Smooth muscle cell (in vitro differentiated cells): ENCODE results near the gene MAT1A. TPM values are rescaled to one million over a fixed set of nuclear protein-coding genes. Genes with fewer than 3 reads are reported as not detected.
"Not testable (repeated sequence)": the region's sequence is repeated elsewhere in the genome, so short reads cannot be mapped to it uniquely, and the experiment has no call there.

Experiments
- DNase-seq: peaks from one replicate; lab custom pipeline; 2025; ENCODE audit not compliant: unreplicated experiment; lab: John Stamatoyannopoulos, UW
- H2AFZ ChIP-seq: fragments of 200-600 bp; sonication (generic); 2 replicates; pipeline ENCODE4 v1.6.0; 2016; ENCODE audit warnings: antibody characterized with exemption, low read depth, mild to moderate bottlenecking
- H3F3A ChIP-seq: fragments of 200-600 bp; sonication (generic); 2 replicates; pipeline ENCODE4 v1.6.0; 2017; ENCODE audit warnings: antibody characterized with exemption, low read depth
- H3K27ac ChIP-seq: fragments of 200-600 bp; sonication (generic); 2 replicates; pipeline ENCODE4 v1.5.1; 2016; ENCODE audit warnings: low read depth, mild to moderate bottlenecking
- H3K27me3 ChIP-seq: fragments of 200-600 bp; sonication (generic); 2 replicates; pipeline ENCODE4 v1.6.1; 2016; ENCODE audit warnings: low read depth, mild to moderate bottlenecking
- H3K36me3 ChIP-seq: fragments of 200-600 bp; sonication (generic); 2 replicates; pipeline ENCODE4 v1.5.1; 2016; ENCODE audit warnings: low read depth
- H3K4me1 ChIP-seq: fragments of 200-600 bp; sonication (generic); 2 replicates; pipeline ENCODE4 v1.5.1; 2016; ENCODE audit warnings: low read depth
- H3K4me2 ChIP-seq: fragments of 200-600 bp; sonication (generic); 2 replicates; pipeline ENCODE4 v1.6.0; 2016; ENCODE audit warnings: mild to moderate bottlenecking
- H3K4me3 ChIP-seq: fragments of 200-600 bp; sonication (generic); 2 replicates; pipeline ENCODE4 v1.5.1; 2016; ENCODE audit warnings: mild to moderate bottlenecking
- H3K79me2 ChIP-seq: fragments of 200-600 bp; sonication (generic); 2 replicates; pipeline ENCODE4 v1.6.0; 2016; ENCODE audit warnings: low read depth, mild to moderate bottlenecking
- H3K9ac ChIP-seq: fragments of 200-600 bp; sonication (generic); 2 replicates; pipeline ENCODE4 v1.6.0; 2016; ENCODE audit warnings: low read depth
- H3K9me3 ChIP-seq: fragments of 200-600 bp; sonication (generic); replicated peaks from 2 replicates; pipeline ENCODE4 v1.5.1; 2016; ENCODE audit warnings: low read depth
- H4K20me1 ChIP-seq: fragments of 200-600 bp; sonication (generic); 2 replicates; pipeline ENCODE4 v1.6.0; 2016; ENCODE audit warnings: low read depth
- WGBS: methylation state at CpG from one replicate; pipeline ENCODE4 v1.1.7; 2016; ENCODE audit warnings: low lambda C conversion rate; 5-methylcytosine and 5-hydroxymethylcytosine counted together
- polyA plus RNA-seq: library from polyadenylated mRNA; unstranded; fragments of >200 nt; fragmentation: Nextera tagmentation; extraction: Ambion mirVana; gene quantifications from 2 replicates; pipeline ENCODE4 v1.2.1, GENCODE V29; 2016
- total RNA-seq: library from RNA; depleted of rRNA; stranded (reverse); fragments of >200 nt; gene quantifications from 2 replicates; pipeline ENCODE4 v1.2.3, GENCODE V29; 2014
- TF ChIP-seq, protein P1 (sequence below): fragments of 200-600 bp; sonication (generic); IDR thresholded peaks from 2 replicates; pipeline ENCODE4 v1.5.1; 2017; ENCODE audit warnings: borderline replicate concordance, mild to moderate bottlenecking, antibody characterized with exemption; ENCODE audit not compliant: insufficient read depth, poor library complexity, severe bottlenecking

The MAT1A gene
- total and polyA plus RNA-seq, 2 experiments from 2014 or later, result 0.09 TPM; not detected in 1

DNA sequence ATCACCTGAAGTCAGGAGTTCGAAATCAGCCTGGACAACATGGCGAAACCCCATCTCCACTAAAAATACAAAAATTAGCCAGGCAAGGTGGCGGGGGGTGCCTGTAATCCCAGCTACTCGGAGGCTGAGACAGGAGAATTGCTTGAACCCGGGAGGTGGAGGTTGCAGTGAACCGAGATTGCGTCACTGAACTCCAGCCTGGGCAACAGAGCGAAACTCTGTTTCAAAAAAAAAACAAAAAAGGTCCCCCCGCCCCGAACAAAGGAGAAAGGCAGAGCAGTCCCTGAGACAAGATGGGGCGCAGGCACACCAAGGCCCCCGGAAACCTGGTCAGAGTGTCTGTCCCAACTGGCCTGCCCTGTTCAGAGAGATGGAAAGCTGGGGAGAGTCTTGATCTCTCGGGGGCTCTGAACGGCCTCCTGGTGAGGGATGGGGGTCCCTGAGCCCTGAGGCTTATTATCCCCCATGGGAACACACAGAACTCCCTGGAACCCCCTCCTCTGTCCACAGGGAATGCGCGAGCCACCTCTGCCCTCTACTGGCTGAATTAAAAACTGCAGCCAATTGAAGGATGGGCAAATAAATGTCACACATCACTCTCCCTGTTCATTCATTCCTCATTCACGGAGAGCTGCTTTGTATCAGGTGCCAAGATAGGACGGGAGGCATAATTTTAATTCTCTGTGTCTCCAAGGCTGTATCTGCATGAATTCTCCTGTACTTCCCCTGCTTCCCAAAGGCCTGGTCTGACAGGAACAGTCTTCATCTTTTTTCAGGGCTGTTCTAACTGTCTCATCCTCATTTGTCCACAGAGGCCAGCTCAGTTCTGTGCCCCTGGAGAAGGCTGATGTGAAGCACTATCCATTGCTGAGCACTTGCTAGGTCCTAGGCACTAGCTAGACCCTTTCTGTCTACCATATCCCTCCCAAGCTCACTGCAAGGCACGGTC is 28.9 kb downstream of the MAT1A start:
- H3K27ac ChIP-seq, result no peak overlapping the region
- no peaks in the 10 kb centered on the region for H3K27me3 ChIP-seq
- H3K9me3 ChIP-seq, result no peaks in the 10 kb centered on the region
- no peaks in the 10 kb centered on the region for H3F3A ChIP-seq
- no peaks in the 10 kb centered on the region for H4K20me1 ChIP-seq
- WGBS, result 66% methylated on average over 19 of the region's 19 CpGs
- no peak overlapping the region for H2AFZ ChIP-seq
- H3K79me2 ChIP-seq, result no peaks in the 10 kb centered on the region
- DNase-seq, result no peak
- peaks cover 6% of the 10 kb centered on the region for H3K4me1 ChIP-seq
- H3K36me3 ChIP-seq, result no peaks in the 10 kb centered on the region
- no peak overlapping the region for H3K4me2 ChIP-seq
- TF ChIP-seq, protein P1, sequence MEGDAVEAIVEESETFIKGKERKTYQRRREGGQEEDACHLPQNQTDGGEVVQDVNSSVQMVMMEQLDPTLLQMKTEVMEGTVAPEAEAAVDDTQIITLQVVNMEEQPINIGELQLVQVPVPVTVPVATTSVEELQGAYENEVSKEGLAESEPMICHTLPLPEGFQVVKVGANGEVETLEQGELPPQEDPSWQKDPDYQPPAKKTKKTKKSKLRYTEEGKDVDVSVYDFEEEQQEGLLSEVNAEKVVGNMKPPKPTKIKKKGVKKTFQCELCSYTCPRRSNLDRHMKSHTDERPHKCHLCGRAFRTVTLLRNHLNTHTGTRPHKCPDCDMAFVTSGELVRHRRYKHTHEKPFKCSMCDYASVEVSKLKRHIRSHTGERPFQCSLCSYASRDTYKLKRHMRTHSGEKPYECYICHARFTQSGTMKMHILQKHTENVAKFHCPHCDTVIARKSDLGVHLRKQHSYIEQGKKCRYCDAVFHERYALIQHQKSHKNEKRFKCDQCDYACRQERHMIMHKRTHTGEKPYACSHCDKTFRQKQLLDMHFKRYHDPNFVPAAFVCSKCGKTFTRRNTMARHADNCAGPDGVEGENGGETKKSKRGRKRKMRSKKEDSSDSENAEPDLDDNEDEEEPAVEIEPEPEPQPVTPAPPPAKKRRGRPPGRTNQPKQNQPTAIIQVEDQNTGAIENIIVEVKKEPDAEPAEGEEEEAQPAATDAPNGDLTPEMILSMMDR, result peak; percentile 86
- no peak overlapping the region for H3K9ac ChIP-seq
- H3K4me3 ChIP-seq, result no peak overlapping the region

- no peak overlapping the region for H3K9ac ChIP-seq
- TF ChIP-seq, protein P1, result no peak
- H3K27me3 ChIP-seq, result no peaks in the 10 kb centered on the region
- no peak overlapping the region for H3K27ac ChIP-seq
- no peak overlapping the region for H3K4me3 ChIP-seq
- 50% methylated on average over 4 of the region's 6 CpGs for WGBS
- H3K4me2 ChIP-seq, result no peak overlapping the region
- no peaks in the 10 kb centered on the region for H3F3A ChIP-seq
- DNase-seq, result no peak
- no peaks in the 10 kb centered on the region for H4K20me1 ChIP-seq
- H3K79me2 ChIP-seq, result no peaks in the 10 kb centered on the region
- H3K9me3 ChIP-seq, result no peaks in the 10 kb centered on the region
- H3K36me3 ChIP-seq, result no peaks in the 10 kb centered on the region
- H3K4me1 ChIP-seq, result no peaks in the 10 kb centered on the region
- H2AFZ ChIP-seq, result no peak overlapping the region
These were observed 30.0 kb downstream of the MAT1A start for GRCh38 chr10:80259405-80259871.

DNA sequence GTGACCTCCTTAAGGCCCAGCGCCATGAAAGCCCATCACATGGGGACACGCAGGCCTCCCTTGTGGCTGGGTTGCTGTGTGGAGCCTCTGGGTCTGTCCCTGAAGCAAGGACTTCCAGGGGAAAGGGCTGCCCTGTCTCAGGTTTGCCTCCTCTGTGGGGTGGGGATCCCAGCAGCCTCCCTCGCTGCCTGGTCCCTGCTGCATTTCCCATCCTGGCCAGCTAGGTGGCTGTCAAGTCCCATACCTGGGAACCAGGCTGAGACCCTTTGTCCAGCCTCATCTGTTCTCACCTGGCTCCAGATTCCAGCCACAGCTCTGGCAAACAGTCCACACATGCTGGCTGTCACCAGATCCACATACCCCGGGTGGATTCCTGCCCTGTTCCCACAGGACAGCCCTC is 32.7 kb downstream of the MAT1A start:
- not testable (repeated sequence) for H3K4me1 ChIP-seq, H3K9ac ChIP-seq, H3K36me3 ChIP-seq, H3K79me2 ChIP-seq, DNase-seq, H3K4me3 ChIP-seq, H3K4me2 ChIP-seq, H3F3A ChIP-seq, H3K27ac ChIP-seq, H4K20me1 ChIP-seq, H2AFZ ChIP-seq, H3K27me3 ChIP-seq, H3K9me3 ChIP-seq
- TF ChIP-seq, protein P1, result peak; percentile 21
- WGBS, result 22% methylated on average over 4 of the region's 4 CpGs

DNA sequence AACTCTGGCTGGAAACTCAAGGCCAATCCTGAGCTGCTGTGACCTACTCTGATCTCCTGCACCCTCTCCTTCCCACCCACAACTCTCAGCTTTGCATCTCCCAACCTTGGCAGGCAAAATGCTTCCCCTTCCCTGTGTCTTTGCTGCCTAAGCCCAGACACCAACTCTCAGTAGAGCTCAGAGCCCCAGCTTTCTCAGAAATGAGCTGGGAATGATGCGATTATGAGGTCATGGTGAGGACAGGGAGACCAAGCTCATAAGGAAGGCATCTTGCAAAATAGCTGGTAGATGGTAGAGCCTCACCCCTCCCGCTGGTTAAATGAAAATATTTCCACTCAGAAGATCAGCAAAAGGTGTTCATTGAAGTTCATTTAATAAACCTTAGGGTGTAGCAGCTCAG is 34.7 kb downstream of the MAT1A start:
- not testable (repeated sequence) for H3K27me3 ChIP-seq, H3K27ac ChIP-seq, H3K9me3 ChIP-seq, H2AFZ ChIP-seq, H3K4me1 ChIP-seq, H4K20me1 ChIP-seq, H3K9ac ChIP-seq, H3F3A ChIP-seq, H3K4me3 ChIP-seq, H3K36me3 ChIP-seq, H3K79me2 ChIP-seq, H3K4me2 ChIP-seq, DNase-seq
- no CpG with 5 or more reads among the region's 2 CpGs for WGBS

GRCh38 chr10:80253963-80254271 is 35.5 kb downstream of the MAT1A start:
- H3K79me2 ChIP-seq, H3K27me3 ChIP-seq, H3K9me3 ChIP-seq, H2AFZ ChIP-seq, H3K4me3 ChIP-seq, H3K4me2 ChIP-seq, H3F3A ChIP-seq, H3K9ac ChIP-seq, H4K20me1 ChIP-seq, H3K36me3 ChIP-seq, H3K4me1 ChIP-seq, DNase-seq, H3K27ac ChIP-seq: not testable (repeated sequence)
- 54% methylated on average over 1 of the region's 1 CpG for WGBS
